Memory B cell (primary cell): ENCODE results near the gene GLIPR2.
A peak's percentile ranks its signal among the peaks of the same experiment; 100 is the strongest.
"Not testable (repeated sequence)": the region's sequence is repeated elsewhere in the genome, so short reads cannot be mapped to it uniquely, and the experiment has no call there.

Experiments
- ATAC-seq: fragments of 150-1000 bp; cut with Tn5 transposase; 2 replicates; pipeline ENCODE4 v1.10.0; 2021; ENCODE audit warnings: low read depth, mild to moderate bottlenecking, moderate library complexity
- DNase-seq, 2 donors: peaks; one replicate each; pipeline ENCODE4 v3.0.0; 2022; ENCODE audit warnings: low spot score in 2 of 2
- H3K27ac Mint-ChIP-seq: one replicate; pipeline ENCODE4 v1.8.0; 2022; ENCODE audit warnings: mild to moderate bottlenecking, moderate library complexity, mixed read lengths
- H3K27me3 Mint-ChIP-seq: one replicate; pipeline ENCODE4 v1.8.0; 2022; ENCODE audit warnings: mixed read lengths
- H3K36me3 Mint-ChIP-seq: one replicate; pipeline ENCODE4 v1.8.0; 2022; ENCODE audit warnings: mild to moderate bottlenecking, mixed read lengths
- H3K4me1 Mint-ChIP-seq: one replicate; pipeline ENCODE4 v1.8.0; 2022; ENCODE audit warnings: mixed read lengths
- H3K4me3 Mint-ChIP-seq: one replicate; pipeline ENCODE4 v1.8.0; 2022; ENCODE audit warnings: mild to moderate bottlenecking, moderate library complexity, mixed read lengths
- H3K9me3 Mint-ChIP-seq: one replicate; pipeline ENCODE4 v1.8.0; 2022; ENCODE audit warnings: mixed read lengths

GLIPR2 gene

GRCh38 chr9:36131666-36132065, 4.9 kb upstream of the GLIPR2 start:
- H3K4me1 Mint-ChIP-seq, result peaks cover 23% of the 10 kb centered on the region
- H3K9me3 Mint-ChIP-seq, ATAC-seq, DNase-seq, H3K27me3 Mint-ChIP-seq, H3K36me3 Mint-ChIP-seq, H3K27ac Mint-ChIP-seq, H3K4me3 Mint-ChIP-seq: not testable (repeated sequence)

GRCh38 chr9:36132086-36132485, 4.4 kb upstream of the GLIPR2 start:
- Mint-ChIP-seq H3K4me3 (no peak overlapping the region), H3K36me3 (peaks cover 1% of the 10 kb centered on the region), H3K4me1 (peaks cover 23% of the 10 kb centered on the region), H3K27me3 (no peaks in the 10 kb centered on the region), H3K9me3 (no peaks in the 10 kb centered on the region), H3K27ac (no peak overlapping the region)
- ATAC-seq, result no peak
- DNase-seq, result no peak

GRCh38 chr9:36134761-36135505, 1.6 kb upstream of the GLIPR2 start:
- no peak overlapping the region for H3K4me3 Mint-ChIP-seq
- H3K9me3 Mint-ChIP-seq, result no peaks in the 10 kb centered on the region
- no peak for DNase-seq
- H3K4me1 Mint-ChIP-seq, result peaks cover 33% of the 10 kb centered on the region
- ATAC-seq, result no peak
- H3K27ac Mint-ChIP-seq, result no peak overlapping the region
- peaks cover 1% of the 10 kb centered on the region for H3K36me3 Mint-ChIP-seq
- no peaks in the 10 kb centered on the region for H3K27me3 Mint-ChIP-seq

GRCh38 chr9:36135741-36136271, 727 bp upstream of the GLIPR2 start:
- peak overlapping the region; percentile 50 for H3K27ac Mint-ChIP-seq
- no peak for DNase-seq
- H3K4me1 Mint-ChIP-seq, result peaks cover 41% of the 10 kb centered on the region
- H3K36me3 Mint-ChIP-seq, result no peaks in the 10 kb centered on the region
- no peaks in the 10 kb centered on the region for H3K9me3 Mint-ChIP-seq
- H3K4me3 Mint-ChIP-seq, result peak overlapping the region; percentile 90
- no peaks in the 10 kb centered on the region for H3K27me3 Mint-ChIP-seq
- ATAC-seq, result no peak

- no peaks in the 10 kb centered on the region for H3K36me3 Mint-ChIP-seq
- H3K27me3 Mint-ChIP-seq, result no peaks in the 10 kb centered on the region
- peak overlapping the region; percentile 82 for H3K27ac Mint-ChIP-seq
- H3K4me3 Mint-ChIP-seq, result peak overlapping the region; percentile 90
- H3K9me3 Mint-ChIP-seq, result no peaks in the 10 kb centered on the region
- ATAC-seq, result no peak
- DNase-seq, result no peak
- H3K4me1 Mint-ChIP-seq, result peaks cover 42% of the 10 kb centered on the region
Observed at GRCh38 chr9:36136894-36137391, 410 bp downstream of the GLIPR2 start.

GRCh38 chr9:36137392-36138004, 965 bp downstream of the GLIPR2 start:
- Mint-ChIP-seq H3K9me3 (no peaks in the 10 kb centered on the region), H3K4me1 (peaks cover 46% of the 10 kb centered on the region), H3K27me3 (no peaks in the 10 kb centered on the region), H3K27ac (peak overlapping the region; percentile 82), H3K36me3 (no peaks in the 10 kb centered on the region), H3K4me3 (peak overlapping the region; percentile 90)
- no peak for ATAC-seq
- no peak for DNase-seq

- ATAC-seq, result no peak
- Mint-ChIP-seq H3K27me3 (no peaks in the 10 kb centered on the region), H3K4me1 (peaks cover 54% of the 10 kb centered on the region), H3K9me3 (no peaks in the 10 kb centered on the region), H3K36me3 (no peaks in the 10 kb centered on the region), H3K27ac (no peak overlapping the region), H3K4me3 (peak overlapping the region; percentile 90)
- no peak for DNase-seq
Observed at GRCh38 chr9:36138496-36138895, 2.0 kb downstream of the GLIPR2 start.

GRCh38 chr9:36138901-36139300, 2.4 kb downstream of the GLIPR2 start:
- no peak for DNase-seq
- Mint-ChIP-seq H3K36me3 (no peaks in the 10 kb centered on the region), H3K27me3 (no peaks in the 10 kb centered on the region), H3K27ac (peak overlapping the region; percentile 71), H3K4me3 (no peak overlapping the region), H3K9me3 (no peaks in the 10 kb centered on the region), H3K4me1 (peaks cover 58% of the 10 kb centered on the region)
- no peak for ATAC-seq

GRCh38 chr9:36140086-36141084, 3.9 kb downstream of the GLIPR2 start:
- Mint-ChIP-seq H3K4me1 (peaks cover 67% of the 10 kb centered on the region), H3K36me3 (peaks cover 5% of the 10 kb centered on the region), H3K27ac (peak overlapping the region; percentile 71), H3K4me3 (peak overlapping the region; percentile 62), H3K27me3 (no peaks in the 10 kb centered on the region), H3K9me3 (peaks cover 2% of the 10 kb centered on the region)
- ATAC-seq, result no peak
- DNase-seq, result no peak

- peak overlapping the region; percentile 71 for H3K27ac Mint-ChIP-seq
- no peak for ATAC-seq
Observed at GRCh38 chr9:36141288-36141687, 4.8 kb downstream of the GLIPR2 start.

GRCh38 chr9:36141761-36142160, 5.2 kb downstream of the GLIPR2 start:
- Mint-ChIP-seq H3K4me3 (peak overlapping the region; percentile 99), H3K36me3 (peaks cover 10% of the 10 kb centered on the region), H3K9me3 (peaks cover 6% of the 10 kb centered on the region), H3K4me1 (peaks cover 70% of the 10 kb centered on the region), H3K27me3 (no peaks in the 10 kb centered on the region), H3K27ac (no peak overlapping the region)
- ATAC-seq (no peak), DNase-seq (no peak)

More at GRCh38 chr9:36141288-36141687, 4.8 kb downstream of the GLIPR2 start:
- peak overlapping the region; percentile 19 for H3K4me3 Mint-ChIP-seq
- H3K27me3 Mint-ChIP-seq, result no peaks in the 10 kb centered on the region
- H3K9me3 Mint-ChIP-seq, result peaks cover 5% of the 10 kb centered on the region
- DNase-seq, result no peak
- peaks cover 9% of the 10 kb centered on the region for H3K36me3 Mint-ChIP-seq
- H3K4me1 Mint-ChIP-seq, result peaks cover 69% of the 10 kb centered on the region

GRCh38 chr9:36142510-36143244, 6.1 kb downstream of the GLIPR2 start:
- ATAC-seq, result peak; percentile 41

GRCh38 chr9:36143245-36143641, 6.7 kb downstream of the GLIPR2 start:
- Mint-ChIP-seq H3K9me3 (peaks cover 6% of the 10 kb centered on the region), H3K4me3 (peak overlapping the region; percentile 99)

More at GRCh38 chr9:36142510-36143244, 6.1 kb downstream of the GLIPR2 start:
- H3K9me3 Mint-ChIP-seq, result peaks cover 6% of the 10 kb centered on the region
- no peaks in the 10 kb centered on the region for H3K27me3 Mint-ChIP-seq
- peaks cover 70% of the 10 kb centered on the region for H3K4me1 Mint-ChIP-seq
- no peak for DNase-seq
- peak overlapping the region; percentile 99 for H3K4me3 Mint-ChIP-seq
- H3K27ac Mint-ChIP-seq, result peak overlapping the region; percentile 98
- peaks cover 13% of the 10 kb centered on the region for H3K36me3 Mint-ChIP-seq

More at GRCh38 chr9:36143245-36143641, 6.7 kb downstream of the GLIPR2 start:
- ATAC-seq (no peak), DNase-seq (no peak)
- Mint-ChIP-seq H3K27ac (peak overlapping the region; percentile 98), H3K36me3 (peaks cover 13% of the 10 kb centered on the region), H3K4me1 (peaks cover 68% of the 10 kb centered on the region), H3K27me3 (no peaks in the 10 kb centered on the region)
